Esophagus muscularis mucosa (tissue), 4 donors: Measurements from ENCODE around the gene TRAPPC5. TPM values are rescaled to one million over a fixed set of nuclear protein-coding genes. Genes with fewer than 3 reads are reported as not detected.

ENCODE experiments used
- DNase-seq: peaks from one replicate; pipeline ENCODE4 v3.0.0-alpha.2; 2017; ENCODE audit errors: extremely low spot score
- H3K27ac ChIP-seq, 4 donors: fragments of 200-600 bp; sonication (generic); replicated peaks in 1 of 4; 1 replicate in 3 of 4; 2 replicates in 1 of 4; pipeline ENCODE4 v1.5.1; 2016 to 2019; ENCODE audit warnings: mild to moderate bottlenecking in 1 of 4
- H3K27me3 ChIP-seq, 4 donors: fragments of 200-600 bp; sonication (generic); one replicate each; pipeline versions ENCODE4 v1.5.1 to v1.6.0; 2016 to 2019
- H3K36me3 ChIP-seq, 4 donors: fragments of 200-600 bp; sonication (generic); one replicate each; pipeline ENCODE4 v1.5.1; 2016 to 2019
- H3K4me1 ChIP-seq, 4 donors: fragments of 200-600 bp; sonication (generic); one replicate each; pipeline ENCODE4 v1.5.1; 2016 to 2019
- H3K4me3 ChIP-seq, 4 donors: fragments of 200-600 bp; sonication (generic); 1 replicate in 2 of 4; 2 replicates in 2 of 4; pipeline ENCODE4 v1.5.1; 2016 to 2019; ENCODE audit warnings: mild to moderate bottlenecking in 4 of 4, moderate library complexity in 1 of 4
- H3K9me3 ChIP-seq, 4 donors: fragments of 200-600 bp; sonication (generic); 1 replicate in 3 of 4; 2 replicates in 1 of 4; pipeline ENCODE4 v1.5.1; 2016 to 2019
- EP300 ChIP-seq: sonication (generic); formaldehyde crosslinking; IDR thresholded peaks from one replicate; pipeline ENCODE4 v1.6.1; 2017; ENCODE audit warnings: antibody characterized with exemption
- POLR2A ChIP-seq: fragments of 450-650 bp; IDR thresholded peaks from one replicate; pipeline ENCODE4 v1.6.1; 2017; ENCODE audit warnings: antibody characterized with exemption, moderate library complexity, mild to moderate bottlenecking, low read depth
- POLR2AphosphoS5 ChIP-seq, 2 donors: sonication (generic); formaldehyde crosslinking; IDR thresholded peaks; one replicate each; pipeline ENCODE4 v1.6.1; 2017; ENCODE audit warnings: antibody characterized with exemption in 2 of 2
- WGBS: methylation state at CpG from one replicate; pipeline ENCODE4 v1.1.5; 2018; 5-methylcytosine and 5-hydroxymethylcytosine counted together
- intact Hi-C: fragments of 100-400 bp; cut with DNase I; formaldehyde crosslinking; loops from one replicate; pipeline ENCODE4 v1.15.1; 2023
- total RNA-seq, 4 donors: library from RNA; depleted of rRNA; stranded (reverse); fragments of >200 nt; gene quantifications; one replicate each; pipeline versions ENCODE4 v1.1.0 to v1.2.1, GENCODE V29; 2016
- TF ChIP-seq, protein P1 (sequence below), 3 experiments: fragments of 200-600 bp in 2 of 3; fragments of 450-650 bp in 1 of 3; sonication (generic) in 2 of 3; IDR thresholded peaks; one replicate each; pipeline ENCODE4 v1.5.1; 2017 to 2019; ENCODE audit warnings: antibody characterized with exemption in 3 of 3, mild to moderate bottlenecking in 2 of 3, moderate library complexity in 1 of 3

The TRAPPC5 gene
- total RNA-seq, 4 donors from 2014 or later: 12.5 to 84.7 (median 64.8) TPM

GRCh38 chr19:7701654-7702457 lies 21.2 kb downstream of the TRAPPC5 start, which contains the start of gene FCER2:
FCER2 (minus strand) TSS chr19:7702131; CDS start chr19:7699760, 2,371 bp downstream.
- intact Hi-C loops: no loop called here
- no peak for DNase-seq
- Histone ChIP-seq H3K36me3 (no peaks in the 10 kb centered on the region), H3K4me1 (no peaks in the 10 kb centered on the region), H3K27ac (no peak within 1 kb of the TSS), H3K4me3 (no peak within 1 kb of the TSS), H3K27me3 (peaks cover 0 to 81% (median 12%) of the 10 kb centered on the region in 4 donors), H3K9me3 (no peaks in the 10 kb centered on the region)
- TF ChIP-seq POLR2AphosphoS5 (IDR thresholded peaks at IDR 0.05): no peak
- TF ChIP-seq EP300: no peak
- TF ChIP-seq POLR2A: no peak
- TF ChIP-seq, protein P1, sequence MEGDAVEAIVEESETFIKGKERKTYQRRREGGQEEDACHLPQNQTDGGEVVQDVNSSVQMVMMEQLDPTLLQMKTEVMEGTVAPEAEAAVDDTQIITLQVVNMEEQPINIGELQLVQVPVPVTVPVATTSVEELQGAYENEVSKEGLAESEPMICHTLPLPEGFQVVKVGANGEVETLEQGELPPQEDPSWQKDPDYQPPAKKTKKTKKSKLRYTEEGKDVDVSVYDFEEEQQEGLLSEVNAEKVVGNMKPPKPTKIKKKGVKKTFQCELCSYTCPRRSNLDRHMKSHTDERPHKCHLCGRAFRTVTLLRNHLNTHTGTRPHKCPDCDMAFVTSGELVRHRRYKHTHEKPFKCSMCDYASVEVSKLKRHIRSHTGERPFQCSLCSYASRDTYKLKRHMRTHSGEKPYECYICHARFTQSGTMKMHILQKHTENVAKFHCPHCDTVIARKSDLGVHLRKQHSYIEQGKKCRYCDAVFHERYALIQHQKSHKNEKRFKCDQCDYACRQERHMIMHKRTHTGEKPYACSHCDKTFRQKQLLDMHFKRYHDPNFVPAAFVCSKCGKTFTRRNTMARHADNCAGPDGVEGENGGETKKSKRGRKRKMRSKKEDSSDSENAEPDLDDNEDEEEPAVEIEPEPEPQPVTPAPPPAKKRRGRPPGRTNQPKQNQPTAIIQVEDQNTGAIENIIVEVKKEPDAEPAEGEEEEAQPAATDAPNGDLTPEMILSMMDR (IDR thresholded peaks at IDR 0.05): no peak
- WGBS: 53% methylated on average over 17 of the region's 20 CpGs

DNA sequence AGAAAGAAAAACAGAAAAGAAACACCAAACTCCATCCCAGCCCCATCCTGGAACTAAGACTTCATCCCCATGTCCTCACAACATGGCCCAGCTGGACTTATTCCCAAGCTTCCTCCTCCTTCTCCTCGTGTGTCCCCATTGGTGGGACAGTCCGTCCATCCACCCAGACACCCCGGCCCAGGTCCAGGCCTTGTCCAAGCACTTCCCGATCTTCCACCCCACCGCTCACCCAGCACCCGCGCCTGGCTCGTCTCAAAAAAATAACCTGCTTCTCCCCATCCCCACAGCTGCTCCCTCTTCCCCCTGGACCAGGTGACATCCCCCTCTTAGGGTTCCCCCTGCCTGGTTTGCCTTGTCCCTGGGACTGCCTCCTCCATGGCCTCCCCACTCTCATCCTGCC lies 22.7 kb downstream of the TRAPPC5 start:
- WGBS: 64% methylated on average over 8 of the region's 8 CpGs
- Histone ChIP-seq H3K36me3 (no peaks in the 10 kb centered on the region), H3K4me3 (no peak overlapping the region), H3K27me3 (peaks cover 0 to 66% (median 3%) of the 10 kb centered on the region in 4 donors), H3K4me1 (no peaks in the 10 kb centered on the region), H3K9me3 (no peaks in the 10 kb centered on the region), H3K27ac (no peak overlapping the region)
- intact Hi-C loops: no loop called here
- DNase-seq: no peak
- TF ChIP-seq POLR2AphosphoS5 (IDR thresholded peaks at IDR 0.05): no peak
- TF ChIP-seq, protein P1 (IDR thresholded peaks at IDR 0.05): no peak
- TF ChIP-seq POLR2A: no peak
- TF ChIP-seq EP300: no peak

DNA sequence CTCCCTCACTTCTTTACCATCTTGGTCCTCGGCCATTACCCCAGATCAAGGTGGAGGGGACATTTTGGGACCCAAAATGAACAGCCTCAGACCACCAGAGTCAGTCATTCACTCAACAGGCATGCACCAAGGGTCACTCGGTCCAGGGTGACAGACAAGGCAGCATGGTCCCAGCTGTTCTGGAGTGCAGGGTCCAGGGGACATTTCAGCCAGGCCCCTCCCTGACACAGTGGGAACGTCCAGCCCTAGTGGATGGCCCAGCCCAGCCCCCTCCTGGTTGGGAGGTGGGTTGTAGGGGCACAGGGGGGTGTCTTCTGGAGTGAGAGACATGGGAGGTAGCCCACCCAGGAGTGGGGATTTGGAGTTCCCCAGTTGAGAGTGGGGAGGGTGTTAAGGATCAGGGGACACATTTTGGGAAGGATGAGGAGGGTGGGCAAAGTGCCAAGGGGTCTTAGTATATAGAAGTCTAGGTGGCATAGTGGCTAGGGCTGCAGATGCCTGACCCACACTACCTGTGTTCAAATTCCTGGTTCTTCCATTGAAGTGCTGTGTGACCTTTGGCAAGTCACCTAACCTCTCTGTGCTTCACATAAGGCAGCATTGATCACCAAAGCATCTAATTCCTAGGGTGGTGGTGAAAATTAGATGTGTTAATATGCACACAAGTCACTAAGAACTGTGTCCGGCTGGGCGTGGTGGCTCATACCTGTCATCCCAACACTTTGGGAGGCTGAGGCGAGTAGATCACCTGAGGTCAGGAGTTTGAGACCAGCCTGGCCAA lies 23.8 kb downstream of the TRAPPC5 start:
- no peaks in the 10 kb centered on the region for H3K36me3 ChIP-seq
- no peaks in the 10 kb centered on the region for H3K4me1 ChIP-seq
- no peak for DNase-seq
- intact Hi-C loops: no loop called here
- H3K9me3 ChIP-seq: no peaks in the 10 kb centered on the region
- TF ChIP-seq POLR2A (no peak), EP300 (no peak), POLR2AphosphoS5 (IDR thresholded peaks at IDR 0.05) (no peak)
- TF ChIP-seq, protein P1 (IDR thresholded peaks at IDR 0.05): no peak
- no peak overlapping the region for H3K27ac ChIP-seq
- H3K27me3 ChIP-seq: peaks cover 0 to 57% (median 0%) of the 10 kb centered on the region in 4 donors
- WGBS: 88% methylated on average over 4 of the region's 6 CpGs
- H3K4me3 ChIP-seq: no peak overlapping the region

DNA sequence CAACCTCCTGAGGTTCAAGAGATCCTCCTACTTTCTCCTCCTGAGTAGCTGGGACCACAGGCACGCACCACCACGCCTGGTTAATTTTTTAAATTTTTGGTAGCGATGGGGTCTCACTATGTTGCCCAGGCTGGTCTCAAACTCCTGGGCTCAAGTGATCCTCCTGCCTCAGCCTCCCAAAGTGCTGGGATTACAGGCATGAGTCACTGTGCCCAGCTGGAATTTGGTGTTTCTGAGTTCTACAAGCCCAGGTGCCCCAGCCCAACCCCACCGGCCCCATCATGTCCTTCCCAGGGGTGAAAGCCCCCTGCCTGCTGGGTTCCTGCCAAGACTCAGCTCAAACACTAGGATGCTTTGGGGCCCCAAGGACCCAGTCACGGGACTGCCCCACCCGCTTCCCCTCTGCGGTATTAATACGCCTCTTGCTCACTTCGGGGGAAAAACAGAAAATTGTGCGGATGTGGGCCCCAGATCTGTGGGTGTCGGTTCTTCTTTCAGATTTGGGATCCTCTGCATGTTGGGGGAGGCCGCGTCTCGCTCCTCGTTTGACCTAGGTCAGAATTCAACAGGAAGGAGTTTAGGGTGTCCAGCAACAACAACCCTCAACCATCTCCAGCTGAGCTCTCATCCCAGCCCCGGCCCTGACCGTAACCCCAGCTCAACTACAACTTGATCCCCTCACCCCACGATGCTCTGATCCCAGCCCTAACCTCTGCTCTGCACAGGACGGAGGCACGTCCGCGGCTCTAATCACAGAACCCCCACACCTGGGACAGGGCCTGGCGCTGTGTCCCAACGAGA lies 25.0 kb downstream of the TRAPPC5 start:
- Histone ChIP-seq H3K27ac (no peak overlapping the region), H3K4me1 (no peaks in the 10 kb centered on the region), H3K27me3 (peaks cover 0 to 57% (median 0%) of the 10 kb centered on the region in 4 donors), H3K4me3 (no peak overlapping the region), H3K9me3 (no peaks in the 10 kb centered on the region), H3K36me3 (no peaks in the 10 kb centered on the region)
- DNase-seq: no peak
- 56% methylated on average over 23 of the region's 24 CpGs for WGBS
- intact Hi-C loops: no loop called here
- no peak for TF ChIP-seq POLR2AphosphoS5 (IDR thresholded peaks at IDR 0.05)
- no peak for TF ChIP-seq POLR2A
- no peak for TF ChIP-seq EP300
- TF ChIP-seq, protein P1 (IDR thresholded peaks at IDR 0.05): no peak
